DMS114 treated with DMSO at 0.1 percent for 48 hours (cell line): ENCODE results near the gene NEU2.
"Not testable (repeated sequence)": the region's sequence is repeated elsewhere in the genome, so short reads cannot be mapped to it uniquely, and the experiment has no call there.

ENCODE experiments used
- DNase-seq: peaks from one replicate; lab custom pipeline; 2025; ENCODE audit not compliant: unreplicated experiment; lab: John Stamatoyannopoulos, UW

Gene NEU2

GRCh38 chr2:233033672-233034071 is 1.2 kb downstream of the NEU2 start:
- DNase-seq: no peak

DNA sequence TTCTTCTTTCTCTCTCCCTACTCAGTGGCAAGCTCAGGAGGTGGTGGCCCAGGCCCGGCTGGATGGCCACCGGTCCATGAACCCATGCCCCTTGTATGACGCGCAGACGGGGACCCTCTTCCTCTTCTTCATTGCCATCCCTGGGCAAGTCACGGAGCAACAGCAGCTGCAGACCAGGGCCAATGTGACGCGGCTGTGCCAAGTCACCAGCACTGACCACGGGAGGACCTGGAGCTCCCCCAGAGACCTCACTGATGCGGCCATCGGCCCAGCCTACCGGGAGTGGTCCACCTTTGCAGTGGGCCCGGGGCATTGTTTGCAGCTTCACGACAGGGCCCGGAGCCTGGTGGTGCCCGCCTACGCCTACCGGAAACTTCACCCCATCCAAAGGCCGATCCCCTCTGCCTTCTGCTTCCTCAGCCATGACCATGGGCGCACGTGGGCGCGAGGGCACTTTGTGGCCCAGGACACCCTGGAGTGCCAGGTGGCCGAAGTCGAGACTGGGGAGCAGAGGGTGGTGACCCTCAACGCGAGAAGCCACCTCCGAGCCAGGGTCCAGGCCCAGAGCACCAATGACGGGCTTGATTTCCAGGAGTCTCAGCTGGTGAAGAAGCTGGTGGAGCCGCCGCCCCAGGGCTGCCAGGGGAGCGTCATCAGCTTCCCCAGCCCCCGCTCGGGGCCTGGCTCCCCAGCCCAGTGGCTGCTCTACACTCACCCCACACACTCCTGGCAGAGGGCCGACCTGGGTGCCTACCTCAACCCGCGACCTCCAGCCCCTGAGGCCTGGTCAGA is 1.8 kb downstream of the NEU2 start:
- DNase-seq: no peak

DNA sequence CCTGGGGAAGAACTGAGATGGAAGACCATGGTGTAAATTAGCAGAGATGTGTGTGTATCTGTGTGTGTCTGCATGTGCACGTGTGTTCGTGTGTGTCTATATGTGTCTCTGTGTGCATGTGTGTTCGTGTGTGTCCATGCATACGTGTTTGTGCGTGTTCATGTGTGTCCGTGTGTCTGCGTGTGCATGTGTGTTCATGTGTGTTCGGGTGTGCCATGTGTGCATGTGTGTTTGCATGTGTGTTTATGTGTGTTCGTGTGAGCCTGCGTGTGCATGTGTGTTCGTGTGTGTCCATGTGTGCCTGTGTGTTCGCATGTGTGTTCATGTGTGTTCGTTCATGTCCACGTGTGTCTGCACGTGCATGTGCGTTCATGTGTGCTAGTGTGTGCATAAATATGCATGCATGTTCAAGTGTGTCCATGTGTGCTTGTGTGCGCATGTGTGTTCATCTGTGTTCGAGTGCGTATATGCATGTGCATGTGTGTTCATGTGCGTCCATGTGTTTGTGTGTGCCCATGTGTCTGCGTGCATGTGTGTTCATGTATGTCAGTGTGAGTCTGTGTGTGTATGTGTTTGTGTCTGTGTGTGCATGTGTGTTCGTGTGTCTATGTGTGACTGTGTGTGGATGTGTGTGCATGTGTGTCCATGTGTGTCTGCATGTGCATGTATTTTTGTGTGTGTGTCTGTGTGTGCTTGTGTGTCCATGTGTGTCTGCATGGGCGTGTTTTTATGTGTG is 3.1 kb downstream of the NEU2 start:
- DNase-seq: no peak

DNA sequence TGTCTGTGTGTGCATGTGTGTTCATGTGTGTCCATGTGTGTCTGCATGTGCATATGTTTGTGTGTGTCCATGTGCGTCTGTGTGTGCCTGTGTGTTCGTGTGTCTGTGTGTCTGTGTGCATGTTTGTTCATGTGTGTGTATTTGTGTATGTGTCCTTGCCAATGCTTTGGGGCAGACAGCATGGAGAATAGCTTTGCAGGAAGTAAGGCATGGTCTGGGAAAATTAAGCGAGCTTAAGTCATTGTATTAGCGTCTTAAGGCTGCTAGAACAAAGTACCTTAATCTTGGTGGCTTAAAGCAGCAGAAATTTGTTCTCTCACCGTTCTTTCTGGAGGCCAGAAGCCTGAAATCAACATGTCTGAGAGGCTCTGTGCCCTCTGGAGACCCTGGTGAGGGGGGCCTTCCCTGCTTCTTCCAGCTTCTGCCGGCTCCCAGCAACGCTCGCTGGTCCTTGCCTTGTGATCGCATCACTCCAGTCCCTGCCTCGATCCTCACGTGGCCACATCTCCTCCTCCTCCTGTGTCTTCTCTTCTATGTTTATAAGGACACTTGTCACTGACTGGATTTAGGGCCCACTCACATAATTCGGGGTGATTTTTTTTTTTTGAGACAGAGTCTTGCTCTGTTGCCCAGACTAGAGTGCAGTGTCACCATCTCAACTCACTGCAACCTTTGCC is 3.8 kb downstream of the NEU2 start:
- no peak for DNase-seq

DNA sequence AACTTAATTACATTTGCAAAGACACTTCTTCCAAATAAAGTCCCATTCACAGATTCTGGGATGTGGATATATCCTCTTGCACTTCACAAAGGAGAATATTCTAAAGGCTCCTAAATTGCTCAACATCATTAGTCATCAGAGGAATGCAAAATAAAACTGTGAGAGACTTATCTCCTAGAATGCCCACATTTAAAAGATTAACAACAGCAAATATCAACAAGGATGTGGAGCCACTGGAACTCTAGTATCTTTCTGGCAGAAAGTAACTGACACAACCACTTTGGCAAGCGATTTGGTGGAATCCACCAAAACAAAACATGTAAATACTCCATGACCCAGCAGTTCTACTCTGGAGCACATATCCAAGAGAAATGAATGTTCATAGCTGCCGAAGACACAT is 4.6 kb downstream of the NEU2 start:
- no peak for DNase-seq

DNA sequence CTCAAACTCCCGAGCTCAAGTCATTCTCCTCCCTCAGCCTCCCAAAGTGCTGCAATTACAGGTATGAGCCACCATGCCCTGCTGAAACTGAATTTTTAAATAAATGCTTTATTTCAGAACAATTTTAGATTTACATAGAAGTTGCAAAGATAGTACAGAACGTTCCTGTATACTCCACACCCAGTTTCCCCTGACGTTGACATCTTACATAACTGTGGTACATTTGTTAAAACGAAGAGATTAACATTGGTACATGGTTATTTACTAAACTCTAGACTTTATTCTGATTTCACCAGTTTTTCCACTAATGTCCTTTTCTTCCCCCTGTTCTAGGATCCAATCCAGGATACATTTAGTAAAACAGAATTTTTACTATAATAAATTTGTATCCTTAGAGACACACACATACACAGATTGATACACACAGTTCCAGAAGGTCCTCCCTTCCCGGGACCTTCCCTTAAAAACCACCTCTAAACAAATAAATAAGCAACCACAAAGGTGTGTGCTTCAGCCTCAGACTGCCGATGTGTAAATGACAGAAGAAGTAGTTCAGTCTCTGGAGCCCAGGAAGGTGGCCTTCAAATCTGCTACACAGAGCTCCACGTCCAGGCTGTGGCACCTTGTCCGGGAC is 6.9 kb downstream of the NEU2 start:
- no peak for DNase-seq

GRCh38 chr2:233039846-233040530 is 7.5 kb downstream of the NEU2 start:
- DNase-seq: no peak

- no peak for DNase-seq
Observed at GRCh38 chr2:233040571-233040970, 8.1 kb downstream of the NEU2 start.

- DNase-seq: no peak
Observed at GRCh38 chr2:233041722-233042323, 9.4 kb downstream of the NEU2 start.

DNA sequence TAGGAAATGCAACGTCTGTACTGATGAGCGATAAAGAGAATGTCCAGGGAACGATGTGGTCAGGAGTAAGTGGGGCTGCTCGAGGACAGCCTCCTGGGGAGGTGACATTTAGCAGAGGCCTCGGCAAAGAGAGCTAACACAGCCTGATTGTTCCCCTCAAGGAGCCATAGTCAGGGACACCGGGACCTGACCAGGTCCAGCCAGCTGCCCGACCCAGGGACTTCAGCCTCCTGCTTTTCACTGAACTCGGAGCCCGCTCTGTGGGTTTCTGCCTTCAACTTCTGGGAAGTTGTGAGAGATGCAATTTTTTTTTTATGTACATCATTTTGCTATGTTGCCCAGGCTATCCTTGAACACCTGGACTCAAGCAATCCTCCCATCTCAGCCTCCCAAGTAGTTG is 10.1 kb downstream of the NEU2 start:
- DNase-seq: no peak

DNA sequence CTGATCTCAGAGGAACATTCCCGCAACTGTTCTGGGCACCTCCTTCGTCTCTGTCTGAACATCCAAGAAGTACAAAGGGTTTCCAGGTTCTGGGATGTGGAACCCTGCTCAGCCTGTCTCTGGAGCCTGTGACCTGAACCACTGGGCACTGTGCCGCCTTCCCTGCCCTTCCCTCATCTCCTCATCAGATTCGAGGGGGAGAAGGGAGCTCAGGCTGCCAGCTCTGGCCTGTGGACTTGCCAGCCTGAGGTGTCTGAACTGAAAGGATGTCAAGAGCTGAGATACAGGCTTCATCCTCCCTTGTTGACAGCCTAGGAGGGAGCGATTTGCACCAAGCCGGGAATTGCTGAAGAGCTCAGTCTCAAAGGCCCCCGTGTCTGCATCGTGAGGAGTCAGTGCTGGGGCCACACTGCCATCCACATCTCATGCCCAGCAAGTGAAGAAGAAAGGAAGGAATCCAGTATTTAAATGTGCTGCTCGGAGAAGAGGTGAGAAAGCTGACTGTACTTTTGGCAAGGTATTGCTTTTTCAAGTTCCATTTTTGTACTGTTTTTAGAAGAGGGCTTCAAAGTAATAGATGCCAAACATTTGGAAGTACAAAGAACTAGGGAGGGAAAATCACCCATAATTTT is 12.6 kb downstream of the NEU2 start:
- DNase-seq: no peak

- no peak for DNase-seq
Observed at GRCh38 chr2:233047206-233047605, 14.7 kb downstream of the NEU2 start.

- no peak for DNase-seq
Observed at GRCh38 chr2:233047667-233048066, 15.2 kb downstream of the NEU2 start.

DNA sequence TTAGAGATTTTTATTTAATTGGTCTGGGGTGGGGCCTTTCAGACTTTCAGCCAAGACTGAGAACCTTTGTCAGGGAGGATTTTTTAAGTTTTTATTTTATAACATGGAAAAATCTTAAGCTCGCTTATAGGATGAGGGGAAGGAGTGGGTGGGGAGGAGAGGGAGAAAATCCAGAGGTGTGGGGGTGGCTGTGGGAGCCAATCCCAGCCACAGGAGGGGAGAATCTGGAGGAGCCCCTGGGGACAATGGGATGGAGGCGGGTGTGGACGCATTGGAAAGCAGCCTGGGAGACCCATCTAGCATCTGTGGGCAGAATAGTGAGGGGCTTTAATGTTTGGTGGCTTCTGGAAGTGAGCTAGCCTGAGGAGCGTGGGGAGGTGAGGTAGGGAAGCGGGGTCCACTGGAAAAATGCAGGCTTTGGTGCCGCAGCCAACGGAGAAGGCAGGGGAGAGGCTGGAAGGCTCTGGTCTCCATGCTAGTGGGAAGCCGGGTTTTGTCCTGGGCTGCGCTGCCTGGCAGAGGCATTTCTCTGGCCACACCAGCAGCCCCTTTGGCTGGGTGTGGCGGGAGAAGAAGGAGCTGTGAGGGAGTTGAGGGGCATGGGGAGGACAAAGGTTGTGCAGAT is 16.2 kb downstream of the NEU2 start:
- no peak for DNase-seq

- no peak for DNase-seq
Observed at GRCh38 chr2:233049194-233049761, 16.8 kb downstream of the NEU2 start.

DNA sequence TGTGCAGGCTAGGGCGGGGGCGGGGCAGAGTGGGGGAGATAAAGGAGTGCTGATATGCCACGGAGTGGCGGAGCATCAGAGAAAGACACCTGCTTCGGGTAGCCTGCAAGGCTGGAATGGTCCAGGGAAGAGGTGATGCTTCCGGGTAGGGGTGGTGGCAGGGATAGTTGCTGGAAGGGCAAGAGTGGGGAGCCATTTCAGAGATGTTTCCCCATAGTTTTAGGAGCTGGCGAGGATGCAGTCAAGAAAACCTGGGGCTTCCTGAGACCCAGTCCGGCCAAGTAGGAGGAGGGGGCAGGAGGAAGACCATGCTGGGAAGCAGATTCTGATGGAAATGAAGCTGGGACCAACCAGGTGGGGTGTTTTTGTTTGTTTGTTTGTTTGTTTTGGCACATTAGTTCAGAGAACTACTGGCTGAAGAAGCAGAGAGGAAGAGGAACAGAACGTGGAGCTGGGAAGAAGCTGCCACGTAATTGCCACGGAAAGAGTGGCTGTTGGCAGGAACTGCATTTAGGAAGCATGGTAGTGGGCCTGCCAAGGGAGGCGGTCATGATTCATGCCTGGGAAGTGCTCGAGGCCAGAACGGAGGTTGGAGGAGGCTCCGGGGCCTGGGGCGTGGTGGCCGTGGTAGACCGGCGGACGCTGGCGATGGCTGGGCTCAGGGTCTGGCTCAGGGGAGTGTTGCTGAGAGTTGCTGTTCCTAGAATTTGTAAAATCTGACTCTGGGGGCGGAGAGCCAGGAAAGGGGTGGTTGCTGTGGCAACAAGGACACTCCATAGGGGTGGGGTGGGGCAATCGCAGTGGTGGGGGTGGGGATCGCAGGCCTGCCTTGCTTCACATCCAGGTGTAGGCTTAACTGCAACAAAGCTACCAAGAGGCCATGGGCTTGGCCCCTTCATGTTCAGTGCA is 19.0 kb downstream of the NEU2 start:
- DNase-seq: no peak

- DNase-seq: not testable (repeated sequence)
Observed at GRCh38 chr2:233052517-233052916, 20.0 kb downstream of the NEU2 start.
